LNCAP (cell line): ENCODE data around the gene ZNF544.

ENCODE experiments used
- CTCF ChIP-seq: fragments of 450-650 bp; IDR thresholded peaks from 2 replicates; pipeline ENCODE4 v1.5.1; 2017; ENCODE audit warnings: mild to moderate bottlenecking

ZNF544 gene

GRCh38 chr19:58261968-58262921, 33.5 kb downstream of the ZNF544 start:
- no peak for TF ChIP-seq CTCF

- no peak for TF ChIP-seq CTCF
Observed at GRCh38 chr19:58262922-58263296, 34.2 kb downstream of the ZNF544 start.

GRCh38 chr19:58265100-58265499, 36.4 kb downstream of the ZNF544 start:
- TF ChIP-seq CTCF = no peak

GRCh38 chr19:58268344-58268743, 39.6 kb downstream of the ZNF544 start:
- no peak for TF ChIP-seq CTCF

- no peak for TF ChIP-seq CTCF
Observed at GRCh38 chr19:58274771-58275201, 46.1 kb downstream of the ZNF544 start.

GRCh38 chr19:58275564-58275963, 46.9 kb downstream of the ZNF544 start:
- TF ChIP-seq CTCF = no peak

GRCh38 chr19:58277197-58277596, 48.5 kb downstream of the ZNF544 start:
- TF ChIP-seq CTCF = no peak
